HG03457 (cell line): Measurements from ENCODE around the gene HSFY1.
"Not testable (repeated sequence)": the region's sequence is repeated elsewhere in the genome, so short reads cannot be mapped to it uniquely, and the experiment has no call there.

Source experiments
- ATAC-seq: cut with Tn5 transposase; IDR thresholded peaks from one replicate; pipeline ENCODE4 v1.9.1; 2021; ENCODE audit warnings: moderate number of reproducible peaks; ENCODE audit not compliant: unreplicated experiment

HSFY1 gene, protein sequence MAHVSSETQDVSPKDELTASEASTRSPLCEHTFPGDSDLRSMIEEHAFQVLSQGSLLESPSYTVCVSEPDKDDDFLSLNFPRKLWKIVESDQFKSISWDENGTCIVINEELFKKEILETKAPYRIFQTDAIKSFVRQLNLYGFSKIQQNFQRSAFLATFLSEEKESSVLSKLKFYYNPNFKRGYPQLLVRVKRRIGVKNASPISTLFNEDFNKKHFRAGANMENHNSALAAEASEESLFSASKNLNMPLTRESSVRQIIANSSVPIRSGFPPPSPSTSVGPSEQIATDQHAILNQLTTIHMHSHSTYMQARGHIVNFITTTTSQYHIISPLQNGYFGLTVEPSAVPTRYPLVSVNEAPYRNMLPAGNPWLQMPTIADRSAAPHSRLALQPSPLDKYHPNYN

DNA sequence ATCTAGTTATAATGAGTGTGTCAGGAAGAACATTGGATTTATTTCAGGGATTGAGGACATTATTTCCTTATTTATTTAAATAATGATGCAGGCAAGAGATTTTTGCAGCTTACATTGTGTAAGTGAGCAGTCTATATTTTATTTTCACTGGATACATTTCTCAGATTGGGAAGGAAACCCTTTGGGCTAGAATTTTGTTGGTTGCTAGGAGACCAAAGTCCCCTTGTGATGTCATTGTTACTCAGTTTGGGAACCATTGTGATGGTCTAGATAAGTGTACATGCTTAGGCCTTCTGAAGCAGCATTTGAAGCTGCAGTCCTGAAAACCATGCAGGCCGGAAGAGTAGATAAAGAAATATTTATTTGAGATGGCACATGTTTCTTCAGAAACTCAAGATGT is at the start of gene HSFY1:
Gene HSFY1, plus strand, starts transcription at position 301 of the 400 bp plus-strand sequence. Its CDS starts 68 bp downstream, at position 369.
- ATAC-seq = not testable (repeated sequence)

DNA sequence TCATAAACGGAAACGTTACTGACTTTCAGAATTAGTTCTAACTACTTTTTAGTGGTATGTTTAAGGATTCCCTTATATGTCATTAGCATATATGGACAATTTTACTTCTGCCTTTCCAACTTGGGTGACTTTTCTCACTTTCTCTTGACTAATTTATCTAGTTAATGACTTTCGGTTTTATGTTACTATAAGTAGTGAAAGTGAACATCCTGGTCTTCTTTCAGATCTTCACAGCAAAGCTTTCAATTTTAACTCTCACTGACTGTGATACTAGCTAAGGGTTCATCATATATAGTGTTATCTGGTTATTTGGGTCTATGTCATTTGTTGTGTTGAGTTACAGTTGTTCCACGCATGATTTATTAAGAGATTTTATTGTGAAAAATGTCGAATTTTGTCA is 42.3 kb upstream of the HSFY1 start:
- ATAC-seq = not testable (repeated sequence)

DNA sequence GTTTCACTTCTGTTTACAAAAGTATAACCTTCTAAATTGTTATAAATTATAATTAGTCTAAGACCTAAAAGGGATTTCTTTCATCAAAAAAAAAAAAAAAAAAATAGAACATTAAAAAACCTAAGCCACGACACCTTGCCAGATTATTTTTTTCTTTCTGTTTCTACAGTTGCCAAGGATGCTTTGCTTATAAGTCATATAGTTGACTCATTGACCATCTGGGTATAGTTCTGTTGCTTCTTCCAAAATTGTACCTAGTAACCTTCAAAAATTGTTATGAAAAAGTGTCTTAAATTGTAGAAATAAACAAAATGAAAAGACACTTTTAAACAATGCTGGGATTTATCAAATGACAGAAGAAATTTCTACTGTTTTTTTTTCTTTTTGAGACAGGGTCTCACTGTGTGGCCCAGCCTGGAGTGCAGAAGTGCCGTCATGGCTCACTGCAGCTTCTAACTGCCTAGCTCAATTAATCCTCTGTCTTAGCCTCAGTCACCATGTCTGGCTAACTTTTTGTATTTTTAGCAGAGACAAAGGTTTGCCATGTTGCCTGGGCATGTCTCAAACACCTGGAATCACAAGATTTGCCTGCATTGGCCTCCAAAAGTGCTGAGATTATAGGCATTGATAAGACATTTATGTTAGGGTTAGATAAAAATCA is 15.4 kb upstream of the HSFY1 start:
- ATAC-seq = not testable (repeated sequence)

DNA sequence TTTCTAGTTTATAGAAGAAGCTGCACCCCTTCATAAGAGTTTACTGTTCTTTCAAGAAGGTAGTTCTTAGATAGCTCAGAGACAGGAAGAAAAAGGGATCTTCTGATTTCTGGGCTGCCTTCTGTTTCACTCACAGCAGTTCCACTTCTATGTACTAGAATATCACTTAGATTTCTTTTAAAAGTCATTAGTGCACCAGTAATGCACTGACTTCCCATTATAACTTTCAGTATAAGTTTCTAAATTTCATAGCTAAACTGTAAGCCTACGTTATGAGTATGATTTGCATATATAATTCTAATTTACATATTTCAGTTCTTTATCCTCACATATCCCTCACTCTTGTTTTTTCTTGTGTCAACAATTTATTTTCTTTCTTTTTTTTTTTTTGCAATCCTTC is 7.6 kb upstream of the HSFY1 start:
- ATAC-seq = not testable (repeated sequence)

DNA sequence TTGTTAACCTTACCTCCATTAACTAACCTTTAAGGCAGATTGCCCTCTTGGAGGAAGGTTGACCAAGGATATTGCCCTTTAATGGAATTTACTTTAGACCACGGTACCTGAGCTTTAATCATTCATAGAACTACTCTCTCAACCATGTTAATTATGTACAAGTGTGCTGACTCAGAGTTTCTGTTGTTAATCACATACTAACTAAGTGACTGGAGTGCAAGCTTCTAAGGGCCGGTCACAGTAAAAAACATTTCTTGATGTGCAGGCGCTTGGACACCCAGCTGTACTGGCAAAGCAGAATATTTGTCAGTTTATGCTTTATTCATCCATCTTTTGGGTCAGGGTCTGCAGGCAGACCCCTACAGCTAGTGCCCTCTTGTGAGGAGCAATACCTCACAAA is 6.6 kb downstream of the HSFY1 start:
- not testable (repeated sequence) for ATAC-seq

DNA sequence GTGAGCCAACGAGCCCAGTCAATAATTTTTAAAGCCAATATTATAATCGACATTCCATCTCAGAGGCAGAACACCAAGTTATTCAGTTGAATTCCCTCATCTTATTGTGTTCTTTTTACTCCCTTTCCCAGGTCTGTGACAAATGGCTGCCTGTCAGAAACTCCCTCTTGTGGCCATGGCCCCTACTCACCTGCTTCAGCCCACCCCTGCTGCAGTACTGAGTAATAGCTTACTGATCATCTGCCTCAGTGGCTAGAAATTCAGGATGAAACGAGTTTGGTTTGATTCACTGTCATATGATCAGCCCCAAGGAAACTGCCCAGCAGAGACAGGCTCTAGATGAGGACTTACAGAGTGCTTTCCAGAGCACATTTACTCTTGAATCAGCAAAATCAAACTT is 19.4 kb downstream of the HSFY1 start:
- ATAC-seq = not testable (repeated sequence)
